A673 (cell line): Measurements from ENCODE around the gene IFITM5. TPM values are rescaled to one million over a fixed set of nuclear protein-coding genes. Genes with fewer than 3 reads are reported as not detected.
"Not testable (repeated sequence)": the region's sequence is repeated elsewhere in the genome, so short reads cannot be mapped to it uniquely, and the experiment has no call there.

Experiments used
- BruUV-seq: library from RNA; stranded (reverse); fragments of 400-500 nt; replicated peaks from 2 replicates; lab custom pipeline; 2021; lab: Mats Ljungman, UMichigan
- CTCF ChIA-PET: fragments of 300-600 bp; sonication (Branson Sonifier 250); formaldehyde crosslinking; loops from one replicate; lab custom pipeline; 2022; ENCODE audit warnings: antibody characterized with exemption; lab: Charles Lee
- POLR2A ChIA-PET: fragments of 300-600 bp; sonication (Branson Sonifier 250); formaldehyde crosslinking; loops from one replicate; lab custom pipeline; 2022; ENCODE audit warnings: antibody characterized with exemption; ENCODE audit not compliant: low non-redundant PET; lab: Charles Lee
- DNase-seq: peaks from one replicate; pipeline ENCODE4 v3.0.0-alpha.2; 2015; ENCODE audit warnings: low spot score
- H3K27ac ChIP-seq: fragments of 200-600 bp; sonication (generic); 2 replicates; pipeline ENCODE4 v1.5.1; 2016; ENCODE audit warnings: mixed run types, low read depth, mild to moderate bottlenecking, mixed read lengths, antibody characterized with exemption, low read length; ENCODE audit not compliant: poor library complexity, severe bottlenecking
- H3K27me3 ChIP-seq: fragments of 200-600 bp; sonication (generic); replicated peaks from 2 replicates; pipeline ENCODE4 v1.6.1; 2017; ENCODE audit warnings: mixed run types, low read depth, mild to moderate bottlenecking, mixed read lengths, antibody characterized with exemption, low read length; ENCODE audit not compliant: insufficient read depth, poor library complexity
- H3K36me3 ChIP-seq: fragments of 200-600 bp; sonication (generic); 2 replicates; pipeline ENCODE4 v1.6.1; 2016; ENCODE audit warnings: mixed run types, mild to moderate bottlenecking, mixed read lengths, antibody characterized with exemption, low read length; ENCODE audit not compliant: insufficient read depth, poor library complexity, severe bottlenecking
- H3K4me1 ChIP-seq: fragments of 200-600 bp; sonication (generic); 2 replicates; pipeline ENCODE4 v1.6.1; 2017; ENCODE audit warnings: mixed run types, mild to moderate bottlenecking, mixed read lengths, antibody characterized with exemption, low read length; ENCODE audit not compliant: insufficient read depth, poor library complexity, severe bottlenecking
- H3K4me3 ChIP-seq: fragments of 200-600 bp; sonication (generic); 2 replicates; pipeline ENCODE4 v1.5.1; 2016; ENCODE audit warnings: low read depth, mixed run types, mild to moderate bottlenecking, mixed read lengths, low read length; ENCODE audit not compliant: poor library complexity, severe bottlenecking
- H3K9me3 ChIP-seq: fragments of 200-600 bp; sonication (generic); 2 replicates; pipeline ENCODE4 v1.6.1; 2016; ENCODE audit warnings: mixed run types, low read depth, mild to moderate bottlenecking, mixed read lengths, antibody characterized with exemption, low read length; ENCODE audit not compliant: poor library complexity, severe bottlenecking
- CTCF ChIP-seq: fragments of 300-800, 200-600 bp; sonication (generic); conservative IDR thresholded peaks from 2 replicates; pipeline ENCODE4 v1.5.1; 2017; ENCODE audit warnings: low read depth, mild to moderate bottlenecking, antibody characterized with exemption, low read length, moderate library complexity, mixed read lengths
- EZH2 ChIP-seq: fragments of 200-600 bp; sonication (generic); IDR thresholded peaks from 2 replicates; pipeline ENCODE4 v1.6.1; 2017; ENCODE audit warnings: borderline replicate concordance, low read depth, mild to moderate bottlenecking, mixed read lengths, antibody characterized with exemption, low read length; ENCODE audit not compliant: poor library complexity, severe bottlenecking
- intact Hi-C: fragments of 100-400 bp; cut with micrococcal nuclease; formaldehyde crosslinking; loops from one replicate; pipeline ENCODE4 v1.10.0; 2022; ENCODE audit not compliant: unreplicated experiment
- total RNA-seq: library from RNA; stranded (reverse); gene quantifications from 2 replicates; pipeline ENCODE4 v1.2.3, GENCODE V29; 2021

Gene IFITM5
- total RNA-seq, 1 experiment from 2014 or later: not detected

GRCh38 chr11:315051-315481, 15.7 kb upstream of the IFITM5 start:
- Histone ChIP-seq H3K4me1 (peaks cover 13% of the 10 kb centered on the region), H3K27me3 (no peaks in the 10 kb centered on the region), H3K9me3 (no peaks in the 10 kb centered on the region), H3K27ac (no peak overlapping the region), H3K4me3 (peak overlapping the region; percentile 55), H3K36me3 (no peaks in the 10 kb centered on the region)
- BruUV-seq: no TSS peak
- POLR2A ChIA-PET: no interaction called here
- DNase-seq: no peak
- no peak for TF ChIP-seq CTCF
- no peak for TF ChIP-seq EZH2
- intact Hi-C loops: no loop called here
- CTCF ChIA-PET: no interaction called here

GRCh38 chr11:314554-314875, 15.2 kb upstream of the IFITM5 start:
- H3K4me3 ChIP-seq: peak overlapping the region; percentile 55
- H3K36me3 ChIP-seq, H3K27me3 ChIP-seq, DNase-seq, H3K9me3 ChIP-seq, CTCF ChIA-PET, BruUV-seq, POLR2A ChIA-PET, intact Hi-C loops: not testable (repeated sequence)
- H3K27ac ChIP-seq: peak overlapping the region; percentile 81
- H3K4me1 ChIP-seq: peaks cover 18% of the 10 kb centered on the region

GRCh38 chr11:313787-314553, 14.6 kb upstream of the IFITM5 start, which contains the start of gene IFITM1:
Gene IFITM1, plus strand, starts transcription at chr11:314040. Its CDS starts 131 bp downstream, at chr11:314171.
- intact Hi-C loops: no loop called here
- ChIA-PET CTCF (no interaction called here), POLR2A (no interaction called here)
- peaks cover 20% of the 10 kb centered on the region for H3K4me1 ChIP-seq
- peak within 1 kb of the TSS; percentile 81 for H3K27ac ChIP-seq
- no peaks in the 10 kb centered on the region for H3K36me3 ChIP-seq
- peak; percentile 84 for DNase-seq
- BruUV-seq: TSS peak; percentile 81
- TF ChIP-seq EZH2 (no peak), CTCF (no peak)
- H3K4me3 ChIP-seq: peak within 1 kb of the TSS; percentile 55
- H3K27me3 ChIP-seq: no peaks in the 10 kb centered on the region
- H3K9me3 ChIP-seq: no peaks in the 10 kb centered on the region
